ENCODE data around the gene RBM10. TPM values are rescaled to one million over a fixed set of nuclear protein-coding genes. Genes with fewer than 3 reads are reported as not detected.

RBM10 gene
- total and polyA plus RNA-seq, 2 of the 13 experiments (the other 11 are each of a cell fraction or from before 2014, with no cell fraction given), result 15.9 to 43.1 TPM

DNA sequence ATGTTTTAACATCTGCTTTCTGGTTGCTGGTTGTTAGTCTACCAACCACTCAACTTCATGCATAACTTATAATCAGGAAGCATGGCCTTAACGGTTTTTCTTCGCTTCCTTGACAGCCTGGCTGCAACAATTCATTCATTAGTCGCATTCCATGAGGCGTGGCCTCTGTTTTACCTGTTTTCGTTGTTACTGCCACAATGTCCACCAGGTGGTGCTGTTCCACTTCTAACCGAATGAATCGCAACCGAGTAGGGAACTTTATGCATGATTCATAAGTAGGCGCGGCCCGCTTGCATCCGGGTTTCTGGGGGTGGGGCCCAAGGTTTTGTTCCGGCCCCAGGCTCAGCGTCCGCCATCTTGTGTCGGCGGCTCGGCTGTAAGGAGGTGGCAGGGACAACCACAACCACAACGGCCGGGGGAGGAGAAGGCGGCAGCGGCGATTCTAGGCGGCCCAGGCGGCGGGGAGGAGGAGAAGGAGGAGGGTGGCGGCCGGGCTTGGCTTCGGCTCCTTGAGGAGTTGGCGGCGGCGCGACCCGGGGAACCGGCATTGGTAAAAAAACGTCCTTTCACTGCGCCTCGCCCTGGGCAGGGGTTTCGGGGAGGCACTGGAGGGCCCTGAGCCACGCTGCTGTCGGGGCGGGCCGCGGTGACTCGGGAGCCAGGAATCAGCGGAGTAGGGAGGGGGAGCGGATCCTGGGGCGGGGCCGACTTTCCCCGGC lies 48.6 kb downstream of the RBM10 start, which contains the start of gene UBA1 (continued):
- TF ChIP-seq RAD21 (CRISPR knock-in tag; IDR thresholded peaks at IDR 0.05), result peak; percentile 78; the same call in 1 of the 2 replicates
- no peak for TF ChIP-seq ZNF124 (CRISPR knock-in tag; IDR thresholded peaks at IDR 0.05)
- TF ChIP-seq, protein P1, sequence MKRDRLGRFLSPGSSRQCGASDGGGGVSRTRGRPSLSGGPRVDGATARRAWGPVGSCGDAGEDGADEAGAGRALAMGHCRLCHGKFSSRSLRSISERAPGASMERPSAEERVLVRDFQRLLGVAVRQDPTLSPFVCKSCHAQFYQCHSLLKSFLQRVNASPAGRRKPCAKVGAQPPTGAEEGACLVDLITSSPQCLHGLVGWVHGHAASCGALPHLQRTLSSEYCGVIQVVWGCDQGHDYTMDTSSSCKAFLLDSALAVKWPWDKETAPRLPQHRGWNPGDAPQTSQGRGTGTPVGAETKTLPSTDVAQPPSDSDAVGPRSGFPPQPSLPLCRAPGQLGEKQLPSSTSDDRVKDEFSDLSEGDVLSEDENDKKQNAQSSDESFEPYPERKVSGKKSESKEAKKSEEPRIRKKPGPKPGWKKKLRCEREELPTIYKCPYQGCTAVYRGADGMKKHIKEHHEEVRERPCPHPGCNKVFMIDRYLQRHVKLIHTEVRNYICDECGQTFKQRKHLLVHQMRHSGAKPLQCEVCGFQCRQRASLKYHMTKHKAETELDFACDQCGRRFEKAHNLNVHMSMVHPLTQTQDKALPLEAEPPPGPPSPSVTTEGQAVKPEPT (CRISPR knock-in tag; IDR thresholded peaks at IDR 0.05; ENCODE audit: low read depth), result no peak
- TF ChIP-seq, protein P2, sequence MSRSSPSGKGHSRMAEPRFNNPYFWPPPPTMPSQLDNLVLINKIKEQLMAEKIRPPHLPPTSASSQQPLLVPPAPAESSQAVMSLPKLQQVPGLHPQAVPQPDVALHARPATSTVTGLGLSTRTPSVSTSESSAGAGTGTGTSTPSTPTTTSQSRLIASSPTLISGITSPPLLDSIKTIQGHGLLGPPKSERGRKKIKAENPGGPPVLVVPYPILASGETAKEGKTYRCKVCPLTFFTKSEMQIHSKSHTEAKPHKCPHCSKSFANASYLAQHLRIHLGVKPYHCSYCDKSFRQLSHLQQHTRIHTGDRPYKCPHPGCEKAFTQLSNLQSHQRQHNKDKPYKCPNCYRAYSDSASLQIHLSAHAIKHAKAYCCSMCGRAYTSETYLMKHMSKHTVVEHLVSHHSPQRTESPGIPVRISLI (CRISPR knock-in tag; IDR thresholded peaks at IDR 0.05; ENCODE audit: borderline replicate concordance), result peak; percentile 26; the same call in 1 of the 2 replicates
- no peak for TF ChIP-seq PHB2 (IDR thresholded peaks at IDR 0.05; ENCODE audit: partially characterized antibody)
- no peak for TF ChIP-seq PLRG1 (conservative IDR thresholded peaks at IDR 0.05)
- TF ChIP-seq YY1 (IDR thresholded peaks at IDR 0.05; ENCODE audit: insufficient read depth, insufficient replicate concordance, low read depth, low read length), result peak; percentile 94
- TF ChIP-seq, protein P3, sequence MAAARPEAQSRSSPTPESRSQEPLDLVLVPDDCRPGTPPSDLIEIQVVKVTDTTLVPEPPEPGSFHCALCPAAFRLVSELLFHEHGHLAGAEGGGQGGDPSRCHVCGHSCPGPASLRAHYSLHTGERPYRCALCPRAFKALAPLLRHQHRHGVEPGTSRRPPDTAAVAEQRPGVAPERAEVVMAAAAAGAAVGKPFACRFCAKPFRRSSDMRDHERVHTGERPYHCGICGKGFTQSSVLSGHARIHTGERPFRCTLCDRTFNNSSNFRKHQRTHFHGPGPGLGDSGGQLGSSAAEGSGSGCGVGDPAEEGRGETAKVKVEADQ (CRISPR knock-in tag; IDR thresholded peaks at IDR 0.05; ENCODE audit: borderline replicate concordance), result no peak
- TF ChIP-seq NAIF1 (CRISPR knock-in tag; IDR thresholded peaks at IDR 0.05; ENCODE audit: borderline replicate concordance), result no peak
- TF ChIP-seq ZNF138 (CRISPR knock-in tag; IDR thresholded peaks at IDR 0.05; ENCODE audit: low read depth), result no peak
- TF ChIP-seq, protein P4, sequence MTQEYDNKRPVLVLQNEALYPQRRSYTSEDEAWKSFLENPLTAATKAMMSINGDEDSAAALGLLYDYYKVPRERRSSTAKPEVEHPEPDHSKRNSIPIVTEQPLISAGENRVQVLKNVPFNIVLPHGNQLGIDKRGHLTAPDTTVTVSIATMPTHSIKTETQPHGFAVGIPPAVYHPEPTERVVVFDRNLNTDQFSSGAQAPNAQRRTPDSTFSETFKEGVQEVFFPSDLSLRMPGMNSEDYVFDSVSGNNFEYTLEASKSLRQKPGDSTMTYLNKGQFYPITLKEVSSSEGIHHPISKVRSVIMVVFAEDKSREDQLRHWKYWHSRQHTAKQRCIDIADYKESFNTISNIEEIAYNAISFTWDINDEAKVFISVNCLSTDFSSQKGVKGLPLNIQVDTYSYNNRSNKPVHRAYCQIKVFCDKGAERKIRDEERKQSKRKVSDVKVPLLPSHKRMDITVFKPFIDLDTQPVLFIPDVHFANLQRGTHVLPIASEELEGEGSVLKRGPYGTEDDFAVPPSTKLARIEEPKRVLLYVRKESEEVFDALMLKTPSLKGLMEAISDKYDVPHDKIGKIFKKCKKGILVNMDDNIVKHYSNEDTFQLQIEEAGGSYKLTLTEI (CRISPR knock-in tag; conservative IDR thresholded peaks at IDR 0.05), result no peak
- TF ChIP-seq, protein P5, sequence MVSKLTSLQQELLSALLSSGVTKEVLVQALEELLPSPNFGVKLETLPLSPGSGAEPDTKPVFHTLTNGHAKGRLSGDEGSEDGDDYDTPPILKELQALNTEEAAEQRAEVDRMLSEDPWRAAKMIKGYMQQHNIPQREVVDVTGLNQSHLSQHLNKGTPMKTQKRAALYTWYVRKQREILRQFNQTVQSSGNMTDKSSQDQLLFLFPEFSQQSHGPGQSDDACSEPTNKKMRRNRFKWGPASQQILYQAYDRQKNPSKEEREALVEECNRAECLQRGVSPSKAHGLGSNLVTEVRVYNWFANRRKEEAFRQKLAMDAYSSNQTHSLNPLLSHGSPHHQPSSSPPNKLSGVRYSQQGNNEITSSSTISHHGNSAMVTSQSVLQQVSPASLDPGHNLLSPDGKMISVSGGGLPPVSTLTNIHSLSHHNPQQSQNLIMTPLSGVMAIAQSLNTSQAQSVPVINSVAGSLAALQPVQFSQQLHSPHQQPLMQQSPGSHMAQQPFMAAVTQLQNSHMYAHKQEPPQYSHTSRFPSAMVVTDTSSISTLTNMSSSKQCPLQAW (CRISPR knock-in tag; IDR thresholded peaks at IDR 0.05), result peak; percentile 75
- no peak for TF ChIP-seq ZNF616 (CRISPR knock-in tag; IDR thresholded peaks at IDR 0.05; ENCODE audit: low read depth)
- TF ChIP-seq, protein P6, sequence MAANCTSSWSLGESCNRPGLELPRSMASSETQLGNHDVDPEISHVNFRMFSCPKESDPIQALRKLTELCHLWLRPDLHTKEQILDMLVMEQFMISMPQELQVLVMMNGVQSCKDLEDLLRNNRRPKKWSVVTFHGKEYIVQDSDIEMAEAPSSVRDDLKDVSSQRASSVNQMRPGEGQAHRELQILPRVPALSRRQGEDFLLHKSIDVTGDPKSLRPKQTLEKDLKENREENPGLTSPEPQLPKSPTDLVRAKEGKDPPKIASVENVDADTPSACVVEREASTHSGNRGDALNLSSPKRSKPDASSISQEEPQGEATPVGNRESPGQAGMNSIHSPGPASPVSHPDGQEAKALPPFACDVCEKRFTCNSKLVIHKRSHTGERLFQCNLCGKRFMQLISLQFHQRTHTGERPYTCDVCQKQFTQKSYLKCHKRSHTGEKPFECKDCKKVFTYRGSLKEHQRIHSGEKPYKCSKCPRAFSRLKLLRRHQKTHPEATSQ (CRISPR knock-in tag; IDR thresholded peaks at IDR 0.05; ENCODE audit: borderline replicate concordance), result no peak
- TF ChIP-seq ZSCAN25 (CRISPR knock-in tag; IDR thresholded peaks at IDR 0.05), result no peak
- no peak for TF ChIP-seq ZNF850 (CRISPR knock-in tag; conservative IDR thresholded peaks at IDR 0.05)
- TF ChIP-seq, protein P7, sequence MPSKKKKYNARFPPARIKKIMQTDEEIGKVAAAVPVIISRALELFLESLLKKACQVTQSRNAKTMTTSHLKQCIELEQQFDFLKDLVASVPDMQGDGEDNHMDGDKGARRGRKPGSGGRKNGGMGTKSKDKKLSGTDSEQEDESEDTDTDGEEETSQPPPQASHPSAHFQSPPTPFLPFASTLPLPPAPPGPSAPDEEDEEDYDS (CRISPR knock-in tag; IDR thresholded peaks at IDR 0.05), result peak; percentile 86
- no peak for TF ChIP-seq FOXC1 (CRISPR knock-in tag; IDR thresholded peaks at IDR 0.05; ENCODE audit: borderline replicate concordance)
- peak; percentile 59; the same call in 1 of the 2 replicates for TF ChIP-seq PITX1 (CRISPR knock-in tag; IDR thresholded peaks at IDR 0.05)
- TF ChIP-seq NFE2 (CRISPR knock-in tag; IDR thresholded peaks at IDR 0.05), result no peak

Measured in HepG2 (cell line).